Ovary (tissue), 9 donors: ENCODE data around the gene RRP12. TPM values are rescaled to one million over a fixed set of nuclear protein-coding genes. Genes with fewer than 3 reads are reported as not detected.

ENCODE experiments used
- DNase-seq, 5 donors: peaks; one replicate each; pipeline ENCODE4 v3.0.0-alpha.2; 2019 to 2020
- H3K27ac ChIP-seq, 2 donors: fragments of 200-600 bp; one replicate each; pipeline versions ENCODE4 v1.5.1 to v1.8.0; 2019 to 2022
- H3K27me3 ChIP-seq: fragments of 200-600 bp; one replicate; pipeline ENCODE4 v1.8.0; 2022
- H3K36me3 ChIP-seq: fragments of 200-600 bp; sonication (generic); one replicate; pipeline ENCODE4 v1.5.1; 2019
- H3K4me1 ChIP-seq: one replicate; pipeline ENCODE4 v1.8.1; 2013; ENCODE audit warnings: mild to moderate bottlenecking, moderate library complexity; ENCODE audit not compliant: insufficient read depth
- H3K4me3 ChIP-seq: fragments of 200-600 bp; sonication (generic); one replicate; pipeline ENCODE4 v1.5.1; 2017
- H3K9me3 ChIP-seq, 2 donors: fragments of 200-600 bp in 1 of 2; sonication (generic) in 1 of 2; one replicate each; pipeline versions ENCODE4 v1.5.1 to v1.8.1; 2013 to 2019; ENCODE audit warnings: mild to moderate bottlenecking in 1 of 2, moderate library complexity in 1 of 2
- CTCF ChIP-seq, 3 donors: fragments of 450-650 bp in 2 of 3; fragments of 200-600 bp in 1 of 3; IDR thresholded peaks; one replicate each; pipeline versions ENCODE4 v1.5.1 to v1.8.0; 2016 to 2022; ENCODE audit warnings: antibody characterized with exemption in 3 of 3, mild to moderate bottlenecking in 1 of 3
- EP300 ChIP-seq: sonication (generic); formaldehyde crosslinking; IDR thresholded peaks from one replicate; pipeline ENCODE4 v1.6.1; 2017; ENCODE audit warnings: antibody characterized with exemption
- POLR2A ChIP-seq: fragments of 450-650 bp; IDR thresholded peaks from one replicate; pipeline ENCODE4 v1.6.1; 2017; ENCODE audit warnings: antibody characterized with exemption, mild to moderate bottlenecking, moderate library complexity
- WGBS, 3 donors: extraction: QIAGEN DNeasy Blood & Tissue Kit in 1 of 3; methylation state at CpG; one replicate each; pipeline versions ENCODE4 v1.1.5 to v1.1.7; 2013 to 2017; 5-methylcytosine and 5-hydroxymethylcytosine counted together
- intact Hi-C, 4 donors: fragments of 100-400 bp; cut with DNase I; formaldehyde crosslinking; loops; one replicate each; pipeline versions ENCODE4 v1.11.0 to v1.15.1; 2022 to 2023
- polyA plus RNA-seq, 2 donors: library from polyadenylated mRNA; stranded (reverse); fragments of 200-250 nt in 1 of 2; fragments of 350-450 nt in 1 of 2; fragmentation: Illumina TruSeq in 1 of 2; extraction: RNeasy Lipid Tissue Mini Kit (QIAGEN cat#74804) in 1 of 2; gene quantifications; one replicate each; pipeline ENCODE4 v1.2.3, GENCODE V29; 2013 to 2014
- total RNA-seq, 7 donors: library from RNA; depleted of rRNA in 2 of 7; stranded (reverse); fragments of >200 nt in 2 of 7; fragmentation: NEBNext Ultra II Directional in 3 of 7; extraction: Animal tissue kit (Norgen Biotek cat#: 25700) in 3 of 7; gene quantifications; one replicate each; pipeline versions ENCODE4 v1.1.0 to v1.2.4, GENCODE V29; 2016 to 2023
- donor health status: DM: no; HTN: no; CAD: no; lungs with moderate emphysema.
- donor health status: DM: no; HTN: no; CAD: no.
- donor health status: Bipolar disorder and iron deficiency.
- donor health status: DM: yes; HTN: yes; CAD: no.
- donor health status: DM: no; HTN: no; CAD: no.
- donor health status: DM: yes; HTN: yes; CAD: no.

The RRP12 gene
- total and polyA plus RNA-seq, 9 donors = 7.2 to 35.8 (median 23.7) TPM

- TF ChIP-seq EP300 (no peak), CTCF (IDR thresholded peaks at IDR 0.05) (no peak), POLR2A (no peak)
- Histone ChIP-seq H3K27me3 (no peaks in the 10 kb centered on the region), H3K4me3 (no peak overlapping the region), H3K36me3 (no peaks in the 10 kb centered on the region), H3K9me3 (no peaks in the 10 kb centered on the region), H3K4me1 (no peaks in the 10 kb centered on the region), H3K27ac (no peak overlapping the region)
- WGBS, 3 donors = 92 to 94% (median 92%) methylated on average over 7 of the region's 7 CpGs
- DNase-seq = no peak
- intact Hi-C loops = no loop called here
These were observed 28.8 kb downstream of the RRP12 start for GRCh38 chr10:97372233-97372875.

- Histone ChIP-seq H3K27me3 (no peaks in the 10 kb centered on the region), H3K27ac (no peak overlapping the region), H3K4me1 (no peaks in the 10 kb centered on the region), H3K9me3 (no peaks in the 10 kb centered on the region), H3K36me3 (no peaks in the 10 kb centered on the region), H3K4me3 (no peak overlapping the region)
- WGBS, 3 donors = 88 to 95% (median 90%) methylated on average over 7 of the region's 7 CpGs
- intact Hi-C loops = no loop called here
- no peak for DNase-seq
- TF ChIP-seq POLR2A = no peak
- no peak for TF ChIP-seq CTCF (IDR thresholded peaks at IDR 0.05)
- no peak for TF ChIP-seq EP300
These were observed 29.4 kb downstream of the RRP12 start for GRCh38 chr10:97371696-97372095.

GRCh38 chr10:97367126-97367649 is 34.0 kb downstream of the RRP12 start:
- no peaks in the 10 kb centered on the region for H3K9me3 ChIP-seq
- intact Hi-C loops = no loop called here
- DNase-seq = no peak
- H3K4me1 ChIP-seq = no peaks in the 10 kb centered on the region
- H3K27me3 ChIP-seq = no peaks in the 10 kb centered on the region
- H3K36me3 ChIP-seq = no peaks in the 10 kb centered on the region
- WGBS, 3 donors = 92 to 95% (median 94%) methylated on average over 12 of the region's 12 CpGs
- no peak overlapping the region for H3K27ac ChIP-seq
- TF ChIP-seq POLR2A (no peak), CTCF (IDR thresholded peaks at IDR 0.05) (no peak), EP300 (no peak)
- no peak overlapping the region for H3K4me3 ChIP-seq

- no peaks in the 10 kb centered on the region for H3K36me3 ChIP-seq
- H3K9me3 ChIP-seq = no peaks in the 10 kb centered on the region
- no peak for DNase-seq
- H3K4me3 ChIP-seq = no peak overlapping the region
- no peak overlapping the region for H3K27ac ChIP-seq
- WGBS, 3 donors = 85 to 92% (median 85%) methylated on average over 11 of the region's 11 CpGs
- H3K27me3 ChIP-seq = no peaks in the 10 kb centered on the region
- intact Hi-C loops = no loop called here
- TF ChIP-seq CTCF (IDR thresholded peaks at IDR 0.05) (no peak), EP300 (no peak), POLR2A (no peak)
- no peaks in the 10 kb centered on the region for H3K4me1 ChIP-seq
These were observed 34.6 kb downstream of the RRP12 start for GRCh38 chr10:97366572-97366971.
